DMS153 (cell line): ENCODE results near the gene CARD10.
A peak's percentile ranks its signal among the peaks of the same experiment; 100 is the strongest.

Experiments used
- DNase-seq: peaks from one replicate; lab custom pipeline; 2025; lab: John Stamatoyannopoulos, UW

Gene CARD10

GRCh38 chr22:37503850-37504249 is 15.4 kb downstream of the CARD10 start:
- no peak for DNase-seq

- no peak for DNase-seq
These were observed 16.0 kb downstream of the CARD10 start for GRCh38 chr22:37503183-37503683.

- peak; percentile 42 for DNase-seq
These were observed 16.7 kb downstream of the CARD10 start for GRCh38 chr22:37502342-37503182.

GRCh38 chr22:37501610-37502341 is 17.4 kb downstream of the CARD10 start:
- peak; percentile 87 for DNase-seq

GRCh38 chr22:37500745-37501609 is 18.2 kb downstream of the CARD10 start:
- no peak for DNase-seq

GRCh38 chr22:37499789-37500540 is 19.2 kb downstream of the CARD10 start:
- DNase-seq = no peak

GRCh38 chr22:37499027-37499707 is 20.0 kb downstream of the CARD10 start:
- no peak for DNase-seq

- no peak for DNase-seq
These were observed 20.8 kb downstream of the CARD10 start for GRCh38 chr22:37498289-37498909.

- no peak for DNase-seq
These were observed 22.1 kb downstream of the CARD10 start for GRCh38 chr22:37497062-37497599.

- no peak for DNase-seq
These were observed 22.6 kb downstream of the CARD10 start for GRCh38 chr22:37496651-37497050.

- no peak for DNase-seq
These were observed 25.2 kb downstream of the CARD10 start for GRCh38 chr22:37493979-37494378.

GRCh38 chr22:37492428-37493344 is 26.5 kb downstream of the CARD10 start:
- no peak for DNase-seq

GRCh38 chr22:37491559-37492427 is 27.4 kb downstream of the CARD10 start:
- no peak for DNase-seq

- DNase-seq = no peak
These were observed 28.1 kb downstream of the CARD10 start for GRCh38 chr22:37491106-37491505.

GRCh38 chr22:37489983-37490382 is 29.2 kb downstream of the CARD10 start:
- DNase-seq = no peak

GRCh38 chr22:37488337-37489135 is 30.7 kb downstream of the CARD10 start:
- peak; percentile 19 for DNase-seq

GRCh38 chr22:37487571-37487970 is 31.6 kb downstream of the CARD10 start:
- DNase-seq = no peak
